ENCODE data around the gene ATP2B2.

DNA sequence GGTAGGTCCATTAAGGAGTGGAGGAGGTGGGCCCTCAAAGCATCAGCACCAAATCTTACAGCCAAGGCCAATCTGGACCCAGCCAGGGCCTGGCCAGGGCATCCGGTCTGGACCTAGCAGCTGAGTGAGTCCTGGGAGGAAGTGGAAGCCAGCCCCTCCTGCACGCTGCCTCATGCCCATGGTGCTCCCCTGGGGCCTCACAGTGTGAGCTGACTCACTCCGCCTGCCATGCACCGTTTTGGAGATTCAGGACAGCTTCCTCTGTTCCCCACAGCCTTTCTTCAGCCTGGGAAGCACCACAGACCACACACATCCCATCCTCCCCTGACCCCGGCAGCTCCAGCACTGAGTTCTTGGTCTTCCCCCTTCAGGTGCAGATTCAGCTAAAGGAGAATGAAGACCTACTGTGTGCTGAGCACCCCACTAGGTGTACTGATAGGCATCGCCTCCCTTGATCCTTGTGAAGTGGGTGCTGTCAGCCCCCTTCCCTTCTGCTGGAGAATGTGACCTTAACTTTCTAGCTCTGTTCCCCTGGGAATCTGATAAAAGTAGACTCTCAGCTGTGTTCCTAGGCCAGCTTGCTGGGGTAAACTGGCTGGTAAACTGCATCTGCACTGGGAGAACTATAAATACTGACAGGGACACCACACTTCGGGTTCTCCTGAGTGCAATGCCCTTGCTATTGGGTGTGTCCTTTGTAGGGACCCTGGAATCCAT is 147.6 kb downstream of the ATP2B2 start:
- TF ChIP-seq, protein P1, sequence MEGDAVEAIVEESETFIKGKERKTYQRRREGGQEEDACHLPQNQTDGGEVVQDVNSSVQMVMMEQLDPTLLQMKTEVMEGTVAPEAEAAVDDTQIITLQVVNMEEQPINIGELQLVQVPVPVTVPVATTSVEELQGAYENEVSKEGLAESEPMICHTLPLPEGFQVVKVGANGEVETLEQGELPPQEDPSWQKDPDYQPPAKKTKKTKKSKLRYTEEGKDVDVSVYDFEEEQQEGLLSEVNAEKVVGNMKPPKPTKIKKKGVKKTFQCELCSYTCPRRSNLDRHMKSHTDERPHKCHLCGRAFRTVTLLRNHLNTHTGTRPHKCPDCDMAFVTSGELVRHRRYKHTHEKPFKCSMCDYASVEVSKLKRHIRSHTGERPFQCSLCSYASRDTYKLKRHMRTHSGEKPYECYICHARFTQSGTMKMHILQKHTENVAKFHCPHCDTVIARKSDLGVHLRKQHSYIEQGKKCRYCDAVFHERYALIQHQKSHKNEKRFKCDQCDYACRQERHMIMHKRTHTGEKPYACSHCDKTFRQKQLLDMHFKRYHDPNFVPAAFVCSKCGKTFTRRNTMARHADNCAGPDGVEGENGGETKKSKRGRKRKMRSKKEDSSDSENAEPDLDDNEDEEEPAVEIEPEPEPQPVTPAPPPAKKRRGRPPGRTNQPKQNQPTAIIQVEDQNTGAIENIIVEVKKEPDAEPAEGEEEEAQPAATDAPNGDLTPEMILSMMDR (conservative IDR thresholded peaks at IDR 0.05; ENCODE audit: low read length), result no peak
- TF ChIP-seq EZH2phosphoT487 (IDR thresholded peaks at IDR 0.05; ENCODE audit: borderline replicate concordance), result no peak

Data from Loucy (cell line).